ENCODE results near the gene AUP1.
"Not testable (repeated sequence)": the region's sequence is repeated elsewhere in the genome, so short reads cannot be mapped to it uniquely, and the experiment has no call there.

The AUP1 gene, protein sequence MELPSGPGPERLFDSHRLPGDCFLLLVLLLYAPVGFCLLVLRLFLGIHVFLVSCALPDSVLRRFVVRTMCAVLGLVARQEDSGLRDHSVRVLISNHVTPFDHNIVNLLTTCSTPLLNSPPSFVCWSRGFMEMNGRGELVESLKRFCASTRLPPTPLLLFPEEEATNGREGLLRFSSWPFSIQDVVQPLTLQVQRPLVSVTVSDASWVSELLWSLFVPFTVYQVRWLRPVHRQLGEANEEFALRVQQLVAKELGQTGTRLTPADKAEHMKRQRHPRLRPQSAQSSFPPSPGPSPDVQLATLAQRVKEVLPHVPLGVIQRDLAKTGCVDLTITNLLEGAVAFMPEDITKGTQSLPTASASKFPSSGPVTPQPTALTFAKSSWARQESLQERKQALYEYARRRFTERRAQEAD

DNA sequence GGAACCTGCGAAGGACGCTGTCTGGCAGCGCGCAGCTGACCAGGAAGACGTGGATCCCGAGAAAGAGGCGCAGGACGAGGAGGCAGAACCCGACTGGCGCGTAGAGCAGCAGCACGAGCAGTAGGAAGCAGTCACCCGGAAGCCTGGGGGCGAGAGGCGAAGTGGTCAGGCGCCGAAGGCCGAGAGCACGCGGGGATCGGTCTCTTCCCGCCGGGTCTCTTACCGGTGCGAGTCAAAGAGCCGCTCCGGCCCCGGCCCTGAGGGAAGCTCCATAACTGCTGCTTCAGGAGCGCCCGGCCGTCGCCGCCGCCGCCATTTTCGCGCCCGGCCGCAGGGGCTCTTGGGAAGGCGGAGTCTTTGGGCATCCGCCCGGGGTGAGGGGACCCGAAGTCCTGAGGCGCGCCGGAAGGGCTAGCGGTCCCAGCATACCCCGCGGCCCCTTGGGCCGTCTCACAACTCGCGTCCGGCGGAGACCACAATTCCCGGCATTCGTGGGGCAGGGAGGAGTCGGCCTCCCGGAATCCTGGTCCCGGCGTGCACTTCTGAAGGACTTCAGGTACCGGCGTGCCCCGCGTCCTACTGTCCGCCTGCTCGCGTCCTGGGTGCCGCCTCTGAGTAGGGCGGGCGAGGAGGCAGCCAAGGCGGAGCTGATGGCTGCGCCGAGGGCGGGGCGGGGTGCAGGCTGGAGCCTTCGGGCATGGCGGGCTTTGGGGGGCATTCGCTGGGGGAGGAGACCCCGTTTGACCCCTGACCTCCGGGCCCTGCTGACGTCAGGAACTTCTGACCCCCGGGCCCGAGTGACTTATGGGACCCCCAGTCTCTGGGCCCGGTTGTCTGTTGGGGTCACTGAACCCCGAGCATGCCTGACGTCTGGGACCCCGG is at the start of gene AUP1, which contains the start of gene HTRA2:
Gene AUP1, minus strand, starts transcription at position 350 of the 882 bp plus-strand sequence. Its CDS starts 77 bp downstream, at position 273.
Gene HTRA2, plus strand, starts transcription at position 577 of the 882 bp plus-strand sequence. Its CDS starts 74 bp downstream, at position 651.
- DNase-seq (ENCODE audit: low read depth in 2 of 2) = peak; percentile 88 to 94

GRCh38 chr2:74578408-74578807 is 48.9 kb upstream of the AUP1 start:
- no peak for DNase-seq (ENCODE audit: low read depth in 2 of 2)

- no peak for DNase-seq (ENCODE audit: low read depth in 2 of 2)
These were observed 47.9 kb upstream of the AUP1 start for GRCh38 chr2:74577448-74577847.

DNA sequence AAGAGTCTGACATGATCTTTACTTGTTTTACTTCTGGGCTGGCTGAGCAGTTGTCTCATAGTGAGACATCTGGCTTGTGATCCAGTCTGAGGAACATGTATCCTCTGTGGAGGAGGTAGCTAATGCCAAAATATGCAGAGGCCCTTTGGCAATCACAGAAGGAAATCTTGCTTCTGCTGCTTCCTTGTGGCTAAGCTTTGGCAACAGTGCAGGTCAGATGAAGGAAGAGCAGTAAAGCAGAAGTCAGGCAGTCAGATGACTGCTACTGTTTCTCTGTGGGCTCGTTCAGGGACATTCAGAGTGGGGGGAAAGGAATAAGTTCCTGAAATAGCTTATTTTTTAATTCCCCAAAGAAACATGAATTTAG is 47.3 kb upstream of the AUP1 start:
- DNase-seq (ENCODE audit: low read depth in 2 of 2) = no peak

- DNase-seq (ENCODE audit: low read depth in 2 of 2) = no peak
These were observed 46.8 kb upstream of the AUP1 start for GRCh38 chr2:74576211-74576862.

GRCh38 chr2:74575320-74575719 is 45.8 kb upstream of the AUP1 start:
- no peak for DNase-seq (ENCODE audit: low read depth in 2 of 2)

DNA sequence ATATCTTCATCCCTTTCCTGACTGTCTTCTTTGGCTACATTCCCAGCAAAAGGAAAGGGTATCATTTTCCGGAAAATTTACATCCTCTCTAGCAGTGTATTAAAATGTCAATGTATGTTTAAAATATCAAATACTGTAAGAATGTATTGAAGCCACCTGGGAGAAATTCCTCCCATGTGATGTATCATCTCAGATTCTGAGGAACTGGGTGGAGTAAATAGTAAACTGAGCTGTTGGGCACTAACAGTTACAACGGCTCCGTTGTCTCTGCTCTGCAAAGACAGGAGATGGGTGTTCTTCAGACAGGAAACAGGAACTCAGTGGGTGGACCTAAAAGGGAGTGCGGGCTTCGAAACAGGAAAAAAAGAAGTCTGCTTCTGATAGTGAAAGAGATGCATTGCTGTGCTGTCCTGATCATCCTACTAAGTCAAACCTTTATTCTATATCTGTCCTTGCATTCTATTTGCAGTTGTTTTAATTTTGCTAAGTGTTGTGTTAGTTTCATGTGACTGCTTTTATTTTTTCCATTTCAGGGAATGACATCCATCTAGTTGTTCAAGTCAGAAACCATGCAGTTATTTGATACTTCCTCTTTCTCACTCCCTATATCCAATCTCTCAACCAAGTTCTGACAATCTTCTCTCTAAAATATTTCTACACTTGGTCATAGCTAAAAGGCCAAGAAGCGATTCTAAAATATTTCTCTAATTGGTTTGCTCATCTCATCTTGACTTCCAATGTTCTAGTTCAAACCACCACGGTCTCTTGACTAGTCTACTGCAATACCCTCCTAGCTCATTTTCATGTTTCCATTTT is 44.4 kb upstream of the AUP1 start:
- no peak for DNase-seq (ENCODE audit: low read depth in 2 of 2)

GRCh38 chr2:74572178-74572925 is 42.8 kb upstream of the AUP1 start:
- no peak for DNase-seq (ENCODE audit: low read depth in 2 of 2)

DNA sequence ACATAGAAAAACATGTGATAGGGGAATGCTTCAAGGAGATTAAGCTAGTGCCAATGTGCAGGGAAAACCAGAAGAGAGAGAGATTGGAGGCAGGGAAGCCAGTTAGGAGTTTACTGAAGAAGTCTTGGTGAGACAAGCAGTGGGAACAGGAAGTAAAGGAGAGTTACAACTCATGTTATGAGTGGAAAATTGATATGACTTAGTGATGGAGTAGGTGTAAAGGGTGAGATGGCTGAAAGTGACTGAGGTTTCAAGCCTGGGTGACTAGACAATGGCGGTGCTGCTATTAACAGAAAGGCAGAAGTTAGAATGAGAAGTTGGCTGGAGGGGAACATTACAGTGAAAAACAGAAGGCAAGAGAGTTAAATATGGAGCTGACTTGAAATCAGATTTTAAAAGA is 41.6 kb upstream of the AUP1 start:
- no peak for DNase-seq (ENCODE audit: low read depth in 2 of 2)

DNA sequence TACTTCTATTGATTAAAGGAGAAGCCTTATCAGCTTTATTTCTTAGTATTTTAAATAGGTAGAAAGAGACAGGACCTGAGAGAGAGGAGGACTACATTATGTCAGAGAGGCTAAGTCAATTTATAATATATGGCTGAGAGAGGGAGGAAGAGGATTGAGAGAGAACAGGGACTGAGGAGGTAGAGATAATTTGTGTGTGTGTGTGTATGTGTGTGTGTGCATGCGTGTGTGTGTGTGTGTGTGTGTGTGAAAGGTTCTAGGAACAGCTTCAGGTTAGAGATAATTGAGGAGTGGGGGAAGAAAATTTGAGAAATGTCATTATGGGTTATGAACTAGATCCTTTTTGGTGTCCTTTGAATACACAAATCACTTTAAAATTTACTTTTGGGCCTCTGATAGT is 40.2 kb upstream of the AUP1 start:
- DNase-seq (ENCODE audit: low read depth in 2 of 2) = no peak

DNA sequence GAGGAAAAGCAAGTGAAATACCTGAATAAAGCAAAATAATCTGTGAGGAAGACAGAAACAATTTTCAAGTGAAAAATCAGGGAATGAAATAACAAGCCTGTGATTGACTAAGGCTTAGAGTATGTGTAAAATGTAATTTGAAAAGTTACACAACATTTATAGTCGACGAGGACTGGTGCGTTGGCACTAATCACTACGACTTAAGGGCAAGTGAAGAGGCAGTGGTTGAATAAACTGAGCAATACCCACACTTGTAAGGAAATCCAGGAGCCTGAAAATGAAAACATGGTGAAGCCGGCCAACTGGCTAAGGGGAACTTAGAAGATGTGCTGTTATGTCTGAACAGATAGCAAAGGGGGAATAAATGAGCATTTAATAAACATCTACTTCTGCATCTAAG is 38.4 kb upstream of the AUP1 start:
- no peak for DNase-seq (ENCODE audit: low read depth in 2 of 2)

GRCh38 chr2:74566754-74567085 is 37.2 kb upstream of the AUP1 start:
- no peak for DNase-seq (ENCODE audit: low read depth in 2 of 2)

- no peak for DNase-seq (ENCODE audit: low read depth in 2 of 2)
These were observed 36.7 kb upstream of the AUP1 start for GRCh38 chr2:74566076-74566753.

DNA sequence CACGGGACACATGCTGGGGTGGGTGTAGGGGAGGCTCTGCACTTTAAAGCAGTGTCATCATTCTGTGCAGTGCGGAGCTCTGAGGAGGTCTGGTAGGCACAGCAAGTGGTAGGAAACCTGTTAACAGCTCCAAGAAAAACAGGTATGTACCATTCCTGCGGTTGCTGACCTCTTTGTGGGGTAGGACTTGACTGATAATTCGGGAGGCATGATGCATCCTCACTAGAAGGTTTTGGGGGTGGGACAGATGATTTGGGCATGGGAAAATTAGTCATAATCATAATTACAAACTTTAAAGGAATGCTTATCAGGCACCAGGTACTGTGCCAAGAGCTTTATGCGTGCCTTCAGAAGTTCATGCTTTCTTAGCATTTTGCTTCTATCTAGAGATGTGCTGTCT is 34.7 kb upstream of the AUP1 start:
- DNase-seq (ENCODE audit: low read depth in 2 of 2) = no peak

GRCh38 chr2:74562126-74562775 is 32.7 kb upstream of the AUP1 start:
- DNase-seq (ENCODE audit: low read depth in 2 of 2) = no peak

GRCh38 chr2:74561022-74561421 is 31.5 kb upstream of the AUP1 start:
- DNase-seq (ENCODE audit: low read depth in 2 of 2) = not testable (repeated sequence)

- no peak for DNase-seq (ENCODE audit: low read depth in 2 of 2)
These were observed 31.1 kb upstream of the AUP1 start for GRCh38 chr2:74560591-74560990.

DNA sequence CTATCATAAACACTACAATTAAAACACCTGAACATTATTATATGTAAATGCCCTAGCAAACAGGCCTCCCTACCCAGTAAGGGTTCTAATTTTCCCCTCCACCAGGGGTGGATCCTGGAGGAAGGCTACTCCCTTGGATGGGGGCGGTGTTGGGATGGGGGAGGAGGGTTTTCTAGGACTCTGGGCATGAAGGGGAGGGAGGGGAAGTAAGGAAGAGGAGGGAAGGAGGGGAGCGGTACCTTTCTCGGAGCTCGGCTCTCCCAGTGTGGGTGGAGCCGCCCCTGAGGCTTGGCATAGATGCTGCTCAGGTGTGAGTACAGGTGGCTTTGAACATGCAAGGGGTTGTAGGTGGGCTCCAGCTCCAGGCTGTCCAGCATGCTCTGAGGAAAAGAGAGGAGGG is 30.4 kb upstream of the AUP1 start:
- DNase-seq (ENCODE audit: low read depth in 2 of 2) = no peak

All from stimulated activated CD4-positive, alpha-beta T cell treated with anti-CD3 and anti-CD28 coated beads, Interleukin-12 subunit alpha, Interleukin-12 subunit beta, amount 100 ng/mL, for 24 hours (primary cell).